Thyroid gland (tissue), 4 donors: ENCODE measurements around the gene FIP1L1. TPM values are rescaled to one million over a fixed set of nuclear protein-coding genes. Genes with fewer than 3 reads are reported as not detected.
A peak's percentile ranks its signal among the peaks of the same experiment; 100 is the strongest.

ENCODE experiments used
- DNase-seq, 2 donors: peaks; one replicate each; pipeline ENCODE4 v3.0.0-alpha.2; 2019
- H3K27ac ChIP-seq, 3 donors: fragments of 200-600 bp; sonication (generic); 1 replicate in 2 of 3; 2 replicates in 1 of 3; pipeline ENCODE4 v1.5.1; 2016 to 2019; ENCODE audit warnings: mild to moderate bottlenecking in 1 of 3, moderate library complexity in 1 of 3
- H3K27me3 ChIP-seq: fragments of 200-600 bp; sonication (generic); one replicate; pipeline ENCODE4 v1.5.1; 2019
- H3K36me3 ChIP-seq, 2 donors: fragments of 200-600 bp; sonication (generic); one replicate each; pipeline ENCODE4 v1.5.1; 2016 to 2019
- H3K4me1 ChIP-seq, 2 donors: fragments of 200-600 bp; sonication (generic); one replicate each; pipeline ENCODE4 v1.5.1; 2017 to 2019
- H3K4me3 ChIP-seq, 3 donors: fragments of 200-600 bp; sonication (generic); replicated peaks in 1 of 3; 1 replicate in 2 of 3; 2 replicates in 1 of 3; pipeline ENCODE4 v1.5.1; 2016; ENCODE audit warnings: mild to moderate bottlenecking in 1 of 3
- H3K9me3 ChIP-seq: fragments of 200-600 bp; sonication (generic); one replicate; pipeline ENCODE4 v1.5.1; 2017
- CTCF ChIP-seq, 6 experiments: fragments of 200-600 bp in 3 of 6; fragments of 450-650 bp in 3 of 6; sonication (generic) in 3 of 6; IDR thresholded peaks; one replicate each; pipeline ENCODE4 v1.5.1; 2016 to 2019; ENCODE audit warnings: antibody characterized with exemption in 6 of 6, mild to moderate bottlenecking in 2 of 6, inconsistent platforms in 1 of 6, moderate library complexity in 1 of 6
- POLR2A ChIP-seq, 2 donors: fragments of 450-650 bp; IDR thresholded peaks; one replicate each; pipeline ENCODE4 v1.6.1; 2017; ENCODE audit warnings: antibody characterized with exemption in 2 of 2, mild to moderate bottlenecking in 2 of 2, moderate library complexity in 1 of 2
- WGBS, 2 donors: methylation state at CpG; one replicate each; pipeline ENCODE4 v1.1.5; 2017; 5-methylcytosine and 5-hydroxymethylcytosine counted together
- intact Hi-C: fragments of 100-400 bp; cut with DNase I; formaldehyde crosslinking; loops from one replicate; pipeline ENCODE4 v1.15.1; 2023
- total RNA-seq, 4 donors: library from RNA; depleted of rRNA; stranded (reverse); fragments of >200 nt; gene quantifications; one replicate each; pipeline ENCODE4 v1.2.3, GENCODE V29; 2016

Gene FIP1L1
- total RNA-seq, 4 donors from 2014 or later: 55.4 to 66.1 (median 59.1) TPM

DNA sequence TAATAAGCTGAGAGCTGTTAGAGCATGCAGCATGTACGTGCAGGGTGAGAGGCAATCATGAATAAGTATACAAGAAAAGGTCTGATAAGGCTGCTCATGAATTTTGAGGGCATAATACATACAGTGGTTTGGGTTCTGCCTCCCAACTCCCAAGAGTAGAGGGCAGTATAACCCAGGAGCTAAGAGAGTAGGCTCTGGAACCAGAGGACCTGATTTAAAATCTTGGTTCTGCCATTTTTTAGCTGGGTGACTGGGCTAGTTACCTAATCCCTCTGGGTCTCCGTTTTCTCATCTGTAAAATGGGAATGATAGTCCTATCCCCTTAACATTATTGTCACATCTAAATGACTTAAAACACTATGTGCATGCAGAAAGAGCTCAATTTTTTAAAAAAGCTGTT, 128.5 kb downstream of the FIP1L1 start:
- H3K4me3 ChIP-seq: no peak overlapping the region
- DNase-seq: no peak
- WGBS, 2 donors: 94 to 95% methylated on average over 2 of the region's 2 CpGs
- peaks cover 0 to 13% of the 10 kb centered on the region in 2 donors for H3K4me1 ChIP-seq
- intact Hi-C loops: no loop called here
- no peaks in the 10 kb centered on the region for H3K36me3 ChIP-seq
- H3K27me3 ChIP-seq: no peaks in the 10 kb centered on the region
- no peaks in the 10 kb centered on the region for H3K9me3 ChIP-seq
- no peak overlapping the region for H3K27ac ChIP-seq
- no peak for TF ChIP-seq POLR2A (IDR thresholded peaks at IDR 0.05)

- WGBS, 2 donors: 85 to 93% methylated on average over 7 of the region's 7 CpGs
- intact Hi-C loops: no loop called here
- H3K4me3 ChIP-seq: no peak overlapping the region
- no peaks in the 10 kb centered on the region for H3K9me3 ChIP-seq
- TF ChIP-seq CTCF (IDR thresholded peaks at IDR 0.05) (no peak), POLR2A (IDR thresholded peaks at IDR 0.05) (no peak)
- H3K27ac ChIP-seq: no peak overlapping the region
- no peaks in the 10 kb centered on the region for H3K36me3 ChIP-seq
- no peaks in the 10 kb centered on the region for H3K27me3 ChIP-seq
- no peak for DNase-seq
- peaks cover 0 to 13% of the 10 kb centered on the region in 2 donors for H3K4me1 ChIP-seq
These were observed 129.6 kb downstream of the FIP1L1 start for GRCh38 chr4:53507058-53507457.

- peak; percentile 19 to 31 for DNase-seq
- WGBS, 2 donors: 74 to 82% methylated on average over 17 of the region's 17 CpGs
- peak overlapping the region in 1 of 3 donors; percentile 31 for H3K27ac ChIP-seq
- no peak overlapping the region for H3K4me3 ChIP-seq
- no peaks in the 10 kb centered on the region for H3K9me3 ChIP-seq
- H3K27me3 ChIP-seq: no peaks in the 10 kb centered on the region
- intact Hi-C loops: no loop called here
- no peaks in the 10 kb centered on the region for H3K36me3 ChIP-seq
- peaks cover 0 to 13% of the 10 kb centered on the region in 2 donors for H3K4me1 ChIP-seq
- TF ChIP-seq POLR2A (IDR thresholded peaks at IDR 0.05): no peak
- TF ChIP-seq CTCF (IDR thresholded peaks at IDR 0.05): no peak
These were observed 130.3 kb downstream of the FIP1L1 start for GRCh38 chr4:53507671-53508286.

GRCh38 chr4:53508446-53508845, 131.0 kb downstream of the FIP1L1 start:
- Histone ChIP-seq H3K27ac (no peak overlapping the region), H3K27me3 (no peaks in the 10 kb centered on the region), H3K9me3 (no peaks in the 10 kb centered on the region), H3K36me3 (no peaks in the 10 kb centered on the region), H3K4me1 (peaks cover 0 to 13% of the 10 kb centered on the region in 2 donors), H3K4me3 (no peak overlapping the region)
- TF ChIP-seq CTCF (IDR thresholded peaks at IDR 0.05) (no peak), POLR2A (IDR thresholded peaks at IDR 0.05) (no peak)
- intact Hi-C loops: no loop called here
- DNase-seq: no peak
- 53 to 71% methylated on average over 1 of the region's 1 CpG for WGBS, 2 donors

DNA sequence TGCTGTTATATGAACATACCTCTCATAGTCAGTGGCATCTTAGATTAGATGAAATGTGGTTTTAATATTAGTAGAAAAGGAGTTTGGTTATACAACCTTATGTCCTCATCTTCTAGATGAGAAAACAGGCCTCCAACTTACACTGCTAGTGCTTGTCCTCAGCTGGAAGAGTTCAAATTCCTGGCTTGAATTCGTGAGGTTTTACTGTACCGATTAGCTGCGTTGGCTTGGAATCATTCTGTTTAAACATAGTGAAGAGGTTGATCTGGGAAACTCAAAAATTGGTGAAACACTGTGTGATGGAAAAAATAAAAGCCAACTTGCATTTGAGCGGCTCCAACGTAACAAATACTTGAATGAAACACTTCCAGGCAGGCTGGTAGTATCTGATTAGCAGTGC, 132.9 kb downstream of the FIP1L1 start:
- Histone ChIP-seq H3K36me3 (no peaks in the 10 kb centered on the region), H3K4me1 (peaks cover 0 to 13% of the 10 kb centered on the region in 2 donors), H3K27ac (no peak overlapping the region), H3K9me3 (no peaks in the 10 kb centered on the region), H3K27me3 (no peaks in the 10 kb centered on the region), H3K4me3 (no peak overlapping the region)
- TF ChIP-seq CTCF (IDR thresholded peaks at IDR 0.05): no peak
- TF ChIP-seq POLR2A (IDR thresholded peaks at IDR 0.05): no peak
- intact Hi-C loops: no loop called here
- 16 to 23% methylated on average over 5 of the region's 5 CpGs for WGBS, 2 donors
- no peak for DNase-seq

Other genes starting within 250 kb of the FIP1L1 start
- 10 to 100 TPM; 10.3 to 32.9 (median 28.2) TPM for gene SCFD2, start 11.6 kb upstream of the FIP1L1 start, total RNA-seq
- 10 to 100 TPM; 34.3 to 63.8 (median 43.3) TPM for gene LNX1, start 213.8 kb downstream of the FIP1L1 start, total RNA-seq